Measurements from ENCODE around the gene FGG. TPM values are rescaled to one million over a fixed set of nuclear protein-coding genes. Genes with fewer than 3 reads are reported as not detected.

Gene FGG
- total RNA-seq, 1 experiment from 2014 or later = not detected

- Histone ChIP-seq H3K79me2 (ENCODE audit: insufficient read depth, low read length) (no peaks in the 10 kb centered on the region), H4K8ac (replicated peaks; ENCODE audit: insufficient read length, low read depth, low read length) (no peak overlapping the region), H2AK5ac (ENCODE audit: insufficient read length, low read length) (no peak overlapping the region), H3K9ac (ENCODE audit: extremely low read depth, insufficient read length, low read length) (no peak overlapping the region), H4K20me1 (ENCODE audit: control insufficient read depth, insufficient read depth, insufficient read length) (no peaks in the 10 kb centered on the region), H3K79me1 (ENCODE audit: insufficient read depth, low read depth, low read length, poor library complexity, severe bottlenecking) (no peaks in the 10 kb centered on the region), H3K4me1 (ENCODE audit: insufficient read depth, low read length) (no peaks in the 10 kb centered on the region; the same call in 1 of the 2 replicates), H2BK5ac (ENCODE audit: insufficient read length, low read length) (no peak overlapping the region), H3K9me3 (ENCODE audit: control insufficient read depth, low read depth, low read length) (no peaks in the 10 kb centered on the region), H2BK12ac (ENCODE audit: insufficient read length, low read depth, low read length) (no peak overlapping the region), H2AFZ (ENCODE audit: low read length) (no peak overlapping the region), H3K23ac (ENCODE audit: insufficient read length, low read depth, low read length) (no peak overlapping the region), H3K27me3 (ENCODE audit: insufficient read depth, low read length) (no peaks in the 10 kb centered on the region), H4K5ac (ENCODE audit: insufficient read length, low read depth, low read length) (no peak overlapping the region), H3K23me2 (ENCODE audit: insufficient read length, low read depth, low read length, poor library complexity, severe bottlenecking) (no peaks in the 10 kb centered on the region), H3K56ac (ENCODE audit: insufficient read length, low read depth, low read length) (no peak overlapping the region), H3K27ac (ENCODE audit: insufficient read length, low read depth, low read length) (no peak overlapping the region), H4K91ac (ENCODE audit: insufficient read length, low read depth, low read length) (no peak overlapping the region), H3K14ac (ENCODE audit: insufficient read depth, low read length) (no peak overlapping the region), H2BK15ac (ENCODE audit: low read depth, low read length) (no peak overlapping the region), H3K4ac (ENCODE audit: low read depth, low read length) (no peak overlapping the region), H2BK120ac (ENCODE audit: low read depth, low read length, poor library complexity, severe bottlenecking) (no peak overlapping the region), H3K18ac (ENCODE audit: insufficient read length, low read depth, low read length) (no peak overlapping the region), H2BK20ac (ENCODE audit: low read depth, low read length, poor library complexity, severe bottlenecking) (no peak overlapping the region), H3K4me2 (ENCODE audit: insufficient read depth, insufficient read length, low read length) (no peak overlapping the region), H3T11ph (ENCODE audit: low read length) (no peak overlapping the region)
- H3K9me3 Mint-ChIP-seq = no peaks in the 10 kb centered on the region
- H3K27me3 Mint-ChIP-seq (ENCODE audit: low read depth) = no peaks in the 10 kb centered on the region
- H3K27ac Mint-ChIP-seq = no peak overlapping the region
- no peak for TF ChIP-seq CTCF (conservative IDR thresholded peaks at IDR 0.05)
- H3K4me1 Mint-ChIP-seq = peaks cover 3% of the 10 kb centered on the region in 2 experiments; a peak in 2 of 4 replicates
- no peaks in the 10 kb centered on the region for H3K36me3 Mint-ChIP-seq (ENCODE audit: insufficient read depth in 1 of 3, low read depth in 3 of 3)
- no peak overlapping the region for H3K4me3 Mint-ChIP-seq
- no peak for DNase-seq
- WGBS (ENCODE audit: extremely low coverage, insufficient read length, low lambda C conversion rate) = no CpG with 5 or more reads among the region's 6 CpGs
Measured at GRCh38 chr4:154606728-154607723, 5.4 kb downstream of the FGG start.

Data from H9 (cell line).